Nasal cavity respiratory epithelium epithelial cell of viscerocranial mucosa (primary cell): ENCODE results near the gene SERPINC1. TPM values are rescaled to one million over a fixed set of nuclear protein-coding genes. Genes with fewer than 3 reads are reported as not detected.

Experiments
- total RNA-seq: library from RNA; depleted of rRNA; stranded (reverse); fragments of >200 nt; gene quantifications from 2 replicates; pipeline ENCODE4 v1.2.3, GENCODE V29; 2014

Gene SERPINC1
- 0.21 TPM in 1 of 2 replicates, not detected in the other for total RNA-seq

DNA sequence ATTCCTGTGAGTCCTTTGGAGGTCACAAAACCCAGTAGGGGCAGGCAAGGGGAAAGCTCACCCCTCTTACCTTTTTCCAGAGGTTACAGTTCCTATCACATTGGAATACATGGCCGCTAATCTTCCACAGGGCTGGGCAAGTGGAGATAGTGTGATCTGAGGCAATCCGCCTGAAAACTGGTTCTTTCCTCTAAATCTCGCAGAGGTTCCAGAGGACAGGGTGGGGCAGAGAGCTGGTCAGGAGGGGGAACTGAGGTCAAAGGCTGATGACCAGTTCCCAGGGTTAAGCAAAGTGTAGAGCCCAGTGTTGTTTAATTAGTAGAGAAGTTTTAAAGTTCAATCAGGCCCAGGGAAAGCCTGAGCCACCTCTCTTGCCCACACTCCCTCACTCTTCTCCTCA lies at the start of gene SERPINC1:
Gene SERPINC1, minus strand, starts transcription at position 179 of the 400 bp plus-strand sequence. Its CDS starts 68 bp downstream, at position 111.

DNA sequence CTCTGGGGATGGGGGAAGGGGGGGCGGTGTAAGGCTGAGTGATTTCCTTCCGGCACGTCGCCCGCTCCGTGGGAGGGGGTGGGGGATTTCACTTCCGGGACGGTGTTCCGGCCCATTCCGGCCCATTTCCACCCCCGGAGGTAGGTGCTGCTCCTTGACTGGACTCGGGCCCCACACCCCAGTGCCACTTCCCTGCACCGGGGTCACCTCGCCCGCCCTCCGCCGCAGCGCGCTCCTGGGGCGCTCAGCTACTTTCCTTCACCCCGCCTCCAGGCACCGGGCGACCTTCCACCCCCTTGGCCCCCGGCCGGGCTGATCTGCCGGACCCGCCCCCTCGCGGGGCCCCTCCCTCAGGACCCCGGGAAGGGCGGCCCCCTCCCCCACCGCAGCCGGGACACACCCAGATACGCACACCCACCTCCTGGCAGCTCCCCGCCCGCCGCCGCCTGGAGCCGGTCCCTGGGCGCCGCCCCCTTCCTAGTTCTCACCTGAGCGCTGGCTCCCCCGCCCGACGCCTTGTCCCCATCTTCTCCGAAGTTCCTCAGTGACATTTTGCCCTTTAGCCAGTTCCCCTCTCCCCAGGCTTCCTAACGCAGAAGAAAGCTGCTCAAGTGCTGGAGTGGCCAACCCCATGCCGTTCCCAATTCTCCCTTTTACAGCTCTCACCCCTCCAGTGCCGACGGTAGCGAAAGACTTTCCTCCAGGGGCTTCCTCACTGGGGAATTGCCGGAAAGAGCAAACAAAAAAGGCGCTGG lies 48.7 kb downstream of the SERPINC1 start, which contains the start of gene ZBTB37:
Gene ZBTB37, plus strand, starts transcription at position 115 of the 755 bp plus-strand sequence. CDS start 1,846 bp downstream, outside the sequence.

DNA sequence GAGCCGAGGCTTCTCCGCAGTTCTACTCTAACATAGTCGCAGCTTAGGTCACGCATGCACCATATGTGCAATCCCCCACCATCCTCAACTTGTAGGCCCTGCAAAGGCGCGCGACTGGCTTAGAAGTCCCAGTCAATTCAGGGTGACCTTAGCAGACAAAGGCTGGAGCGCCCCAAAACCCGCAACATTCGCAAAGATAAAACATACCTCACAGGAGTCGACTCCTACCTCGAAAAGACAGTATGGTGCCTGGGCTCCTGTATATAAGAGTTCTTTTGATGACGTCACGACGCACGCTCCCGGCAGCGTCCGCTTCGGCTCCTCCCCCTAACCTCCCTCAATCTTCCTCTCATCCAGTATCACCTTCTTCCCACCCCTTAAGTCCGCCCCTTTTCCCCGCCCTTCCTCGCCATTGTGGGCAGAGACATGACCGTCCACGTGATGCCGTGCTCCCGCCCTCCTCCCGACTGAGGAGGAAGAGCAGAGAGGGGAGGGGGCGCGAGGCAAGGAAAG lies 49.3 kb downstream of the SERPINC1 start, which contains the start of gene GAS5:
Gene GAS5, minus strand, starts transcription at position 237 of the 513 bp plus-strand sequence.

Other genes starting within 250 kb of the SERPINC1 start
- 0.28 TPM in 1 of 2 replicates, not detected in the other for gene ANKRD45, start 247.5 kb downstream of the SERPINC1 start, total RNA-seq
- gene KLHL20, start 202.3 kb downstream of the SERPINC1 start, total RNA-seq = 42.0 and 52.3 TPM in 2 replicates
- 21.9 and 24.0 TPM in 2 replicates for gene DARS2, start 92.7 kb downstream of the SERPINC1 start, total RNA-seq
- gene CENPL, start 92.4 kb downstream of the SERPINC1 start, total RNA-seq = 5.6 and 6.5 TPM in 2 replicates
- 576 and 1,864 TPM in 2 replicates for gene GAS5, start 49.3 kb downstream of the SERPINC1 start, total RNA-seq
- 3.8 and 5.8 TPM in 2 replicates for gene ZBTB37, start 48.9 kb downstream of the SERPINC1 start, total RNA-seq
- 10.9 and 27.7 TPM in 2 replicates for gene RC3H1, start 105.0 kb upstream of the SERPINC1 start, total RNA-seq
- 29.4 and 34.3 TPM in 2 replicates for gene RABGAP1L, start 242.2 kb upstream of the SERPINC1 start, total RNA-seq